RKO (cell line): ENCODE measurements around the gene GRIN2A.
"Not testable (repeated sequence)": the region's sequence is repeated elsewhere in the genome, so short reads cannot be mapped to it uniquely, and the experiment has no call there.

Experiments
- DNase-seq: peaks from one replicate; pipeline ENCODE4 v3.0.0-alpha.2; 2016; ENCODE audit warnings: low spot score

The GRIN2A gene

GRCh38 chr16:9911989-9912388 lies 270.2 kb downstream of the GRIN2A start:
- DNase-seq, result no peak

GRCh38 chr16:9911231-9911630 lies 271.0 kb downstream of the GRIN2A start:
- DNase-seq, result no peak

- no peak for DNase-seq
Observed at GRCh38 chr16:9909072-9909825, 273.0 kb downstream of the GRIN2A start.

- DNase-seq, result no peak
Observed at GRCh38 chr16:9908613-9909012, 273.6 kb downstream of the GRIN2A start.

- DNase-seq, result no peak
Observed at GRCh38 chr16:9907752-9908151, 274.5 kb downstream of the GRIN2A start.

- no peak for DNase-seq
Observed at GRCh38 chr16:9906218-9906617, 276.0 kb downstream of the GRIN2A start.

- DNase-seq, result no peak
Observed at GRCh38 chr16:9904526-9904925, 277.7 kb downstream of the GRIN2A start.

GRCh38 chr16:9900576-9900975 lies 281.7 kb downstream of the GRIN2A start:
- peak; percentile 7 for DNase-seq

- DNase-seq, result no peak
Observed at GRCh38 chr16:9898555-9898954, 283.7 kb downstream of the GRIN2A start.

- no peak for DNase-seq
Observed at GRCh38 chr16:9898124-9898523, 284.1 kb downstream of the GRIN2A start.

GRCh38 chr16:9895817-9896216 lies 286.4 kb downstream of the GRIN2A start:
- no peak for DNase-seq

- no peak for DNase-seq
Observed at GRCh38 chr16:9885876-9886275, 296.4 kb downstream of the GRIN2A start.

GRCh38 chr16:9885467-9885866 lies 296.8 kb downstream of the GRIN2A start:
- DNase-seq, result no peak

GRCh38 chr16:9875981-9876380 lies 306.2 kb downstream of the GRIN2A start:
- DNase-seq, result not testable (repeated sequence)

GRCh38 chr16:9874219-9874618 lies 308.0 kb downstream of the GRIN2A start:
- no peak for DNase-seq

GRCh38 chr16:9870962-9871361 lies 311.3 kb downstream of the GRIN2A start:
- DNase-seq, result no peak

- no peak for DNase-seq
Observed at GRCh38 chr16:9869776-9870175, 312.5 kb downstream of the GRIN2A start.

GRCh38 chr16:9868606-9869149 lies 313.6 kb downstream of the GRIN2A start:
- no peak for DNase-seq

GRCh38 chr16:9867176-9867575 lies 315.1 kb downstream of the GRIN2A start:
- DNase-seq, result no peak

GRCh38 chr16:9864461-9864860 lies 317.8 kb downstream of the GRIN2A start:
- DNase-seq, result no peak

GRCh38 chr16:9862327-9862726 lies 319.9 kb downstream of the GRIN2A start:
- no peak for DNase-seq

- no peak for DNase-seq
Observed at GRCh38 chr16:9860876-9861275, 321.4 kb downstream of the GRIN2A start.

- no peak for DNase-seq
Observed at GRCh38 chr16:9859701-9860327, 322.4 kb downstream of the GRIN2A start.

- DNase-seq, result no peak
Observed at GRCh38 chr16:9854675-9855074, 327.6 kb downstream of the GRIN2A start.
